WTC11 (cell line): Measurements from ENCODE around the gene VWC2.

Source experiments
- ATF3 ChIP-seq: sonication (generic); formaldehyde crosslinking; conservative IDR thresholded peaks from 2 replicates; pipeline ENCODE4 v1.8.1; 2022; ENCODE audit warnings: mild to moderate bottlenecking, missing genetic modification reagents
- CBFB ChIP-seq: sonication (generic); formaldehyde crosslinking; IDR thresholded peaks from 2 replicates; pipeline ENCODE4 v1.8.1; 2022; ENCODE audit warnings: mild to moderate bottlenecking, low read depth, missing genetic modification reagents
- CTCF ChIP-seq: fragments of 200-600 bp; IDR thresholded peaks from 2 replicates; pipeline ENCODE4 v1.8.0; 2022; ENCODE audit warnings: antibody characterized with exemption
- E2F1 ChIP-seq: sonication (generic); formaldehyde crosslinking; IDR thresholded peaks from 2 replicates; pipeline ENCODE4 v1.8.0; 2022; ENCODE audit warnings: mild to moderate bottlenecking, missing genetic modification reagents
- E2F5 ChIP-seq: sonication (generic); formaldehyde crosslinking; IDR thresholded peaks from 2 replicates; pipeline ENCODE4 v1.8.1; 2022; ENCODE audit warnings: mild to moderate bottlenecking, moderate library complexity, missing genetic modification reagents
- ELF4 ChIP-seq: sonication (generic); formaldehyde crosslinking; IDR thresholded peaks from 2 replicates; pipeline ENCODE4 v1.8.1; 2022; ENCODE audit warnings: low read depth, mild to moderate bottlenecking, moderate library complexity, missing genetic modification reagents
- ETV6 ChIP-seq: sonication (generic); formaldehyde crosslinking; IDR thresholded peaks from 2 replicates; pipeline ENCODE4 v1.8.1; 2022; ENCODE audit warnings: mild to moderate bottlenecking, missing genetic modification reagents
- NR2C2 ChIP-seq: sonication (generic); formaldehyde crosslinking; IDR thresholded peaks from 2 replicates; pipeline ENCODE4 v1.8.0; 2022; ENCODE audit warnings: mild to moderate bottlenecking, missing genetic modification reagents
- NR3C1 ChIP-seq: sonication (generic); formaldehyde crosslinking; conservative IDR thresholded peaks from 2 replicates; pipeline ENCODE4 v1.8.1; 2023; ENCODE audit warnings: low read depth, mild to moderate bottlenecking, missing genetic modification reagents
- SP1 ChIP-seq: sonication (generic); formaldehyde crosslinking; conservative IDR thresholded peaks from 2 replicates; pipeline ENCODE4 v1.8.1; 2022; ENCODE audit warnings: missing genetic modification reagents
- TP53 ChIP-seq: sonication (generic); formaldehyde crosslinking; IDR thresholded peaks from 2 replicates; pipeline ENCODE4 v1.8.1; 2023; ENCODE audit warnings: mild to moderate bottlenecking, missing genetic modification reagents

- no peak for TF ChIP-seq E2F1 (CRISPR knock-in tag)
- no peak for TF ChIP-seq CTCF
- TF ChIP-seq NR3C1 (CRISPR knock-in tag): no peak
- no peak for TF ChIP-seq ATF3
- no peak for TF ChIP-seq SP1 (CRISPR knock-in tag)
- TF ChIP-seq E2F5 (CRISPR knock-in tag): no peak
- TF ChIP-seq ELF4 (CRISPR knock-in tag): no peak
- no peak for TF ChIP-seq ETV6 (CRISPR knock-in tag)
- TF ChIP-seq TP53 (CRISPR knock-in tag): no peak
- no peak for TF ChIP-seq CBFB
- TF ChIP-seq NR2C2 (CRISPR knock-in tag): no peak
Measured at GRCh38 chr7:49800031-49800430, 26.6 kb downstream of the VWC2 start.
